ENCODE measurements around the gene RBM4. TPM values are rescaled to one million over a fixed set of nuclear protein-coding genes. Genes with fewer than 3 reads are reported as not detected.
"Not testable (repeated sequence)": the region's sequence is repeated elsewhere in the genome, so short reads cannot be mapped to it uniquely, and the experiment has no call there.

Gene RBM4
- total RNA-seq = 10 to 100 TPM; 53.5 to 83.9 (median 57.2) TPM

- H3K27me3 ChIP-seq = no peaks in the 10 kb centered on the region
- H3K4me3 ChIP-seq = peak within 1 kb of the TSS; percentile 75 to 91 (median 80)
- no peaks in the 10 kb centered on the region for H3K9me3 ChIP-seq
- peaks cover 0 to 26% (median 12%) of the 10 kb centered on the region in 3 donors for H3K36me3 ChIP-seq
- peak within 1 kb of the TSS; percentile 81 to 95 (median 90) for H3K27ac ChIP-seq
- TF ChIP-seq CTCF (IDR thresholded peaks at IDR 0.05) = peak in 1 of 5 experiments; percentile 49
- peak; percentile 15 to 99 for TF ChIP-seq EP300 (IDR thresholded peaks at IDR 0.05)
- peak; percentile 84 to 97 for TF ChIP-seq POLR2A (IDR thresholded peaks at IDR 0.05)
- 0% methylated on average over 61 to 62 of the region's 63 CpGs for WGBS, 2 donors
- H3K4me1 ChIP-seq = peaks cover 7 to 58% (median 44%) of the 10 kb centered on the region in 4 donors
- peak; percentile 93 to 98 for DNase-seq (ENCODE audit: low spot score in 2 of 2)
Observed at GRCh38 chr11:66638177-66639065, at the start of gene RBM4. Gene RBM4, plus strand, starts transcription at chr11:66638703. Its CDS starts 1,009 bp downstream, at chr11:66639712.

- not testable (repeated sequence) for H3K27ac ChIP-seq; H3K4me3 ChIP-seq; H3K27me3 ChIP-seq; H3K36me3 ChIP-seq; H3K9me3 ChIP-seq; DNase-seq (ENCODE audit: low spot score in 2 of 2)
- peaks cover 0 to 17% (median 16%) of the 10 kb centered on the region in 4 donors for H3K4me1 ChIP-seq
- WGBS, 2 donors = 53 to 78% methylated on average over 2 of the region's 2 CpGs
Observed at GRCh38 chr11:66589315-66589714, 49.2 kb upstream of the RBM4 start.

GRCh38 chr11:66589996-66590675, 48.4 kb upstream of the RBM4 start:
- no peak for DNase-seq (ENCODE audit: low spot score in 2 of 2)
- no peaks in the 10 kb centered on the region for H3K27me3 ChIP-seq

GRCh38 chr11:66591175-66591574, 47.3 kb upstream of the RBM4 start:
- Histone ChIP-seq H3K9me3 (no peaks in the 10 kb centered on the region), H3K27me3 (no peaks in the 10 kb centered on the region), H3K4me1 (peaks cover 0 to 34% (median 26%) of the 10 kb centered on the region in 4 donors), H3K27ac (no peak overlapping the region), H3K36me3 (no peaks in the 10 kb centered on the region), H3K4me3 (no peak overlapping the region)
- no peak for DNase-seq (ENCODE audit: low spot score in 2 of 2)
- no peak for TF ChIP-seq EP300 (IDR thresholded peaks at IDR 0.05)
- TF ChIP-seq CTCF (IDR thresholded peaks at IDR 0.05) = no peak
- TF ChIP-seq POLR2A (IDR thresholded peaks at IDR 0.05) = no peak
- WGBS, 2 donors = 86 to 88% methylated on average over 2 of the region's 2 CpGs

More at GRCh38 chr11:66589996-66590675, 48.4 kb upstream of the RBM4 start:
- Histone ChIP-seq H3K9me3 (no peaks in the 10 kb centered on the region), H3K36me3 (no peaks in the 10 kb centered on the region), H3K4me3 (no peak overlapping the region), H3K27ac (no peak overlapping the region), H3K4me1 (peaks cover 0 to 25% (median 21%) of the 10 kb centered on the region in 4 donors)
- TF ChIP-seq POLR2A (IDR thresholded peaks at IDR 0.05) (no peak), EP300 (IDR thresholded peaks at IDR 0.05) (no peak), CTCF (IDR thresholded peaks at IDR 0.05) (no peak)
- WGBS, 2 donors = 97 to 98% methylated on average over 7 of the region's 7 CpGs

GRCh38 chr11:66592457-66593302, 45.8 kb upstream of the RBM4 start, which contains the start of the genes CCDC87 and CCS:
Gene CCDC87, minus strand, starts transcription at chr11:66593063. Its CDS starts 48 bp downstream, at chr11:66593015.
Gene CCS, plus strand, starts transcription at chr11:66593185. Its CDS starts 77 bp downstream, at chr11:66593262.
- WGBS, 2 donors = 13 to 22% methylated on average over 40 to 63 of the region's 68 CpGs

More at GRCh38 chr11:66592457-66593302, 45.8 kb upstream of the RBM4 start, which contains the start of the genes CCDC87 and CCS:
- peaks cover 0 to 38% (median 26%) of the 10 kb centered on the region in 4 donors for H3K4me1 ChIP-seq
- peak within 1 kb of the TSS; percentile 33 to 89 (median 86) for H3K27ac ChIP-seq
- H3K9me3 ChIP-seq = no peaks in the 10 kb centered on the region
- peak within 1 kb of the TSS; percentile 37 to 74 (median 66) for H3K4me3 ChIP-seq
- no peaks in the 10 kb centered on the region for H3K27me3 ChIP-seq
- peak; percentile 95 to 97 for DNase-seq (ENCODE audit: low spot score in 2 of 2)
- TF ChIP-seq POLR2A (IDR thresholded peaks at IDR 0.05) = peak; percentile 79 to 91
- TF ChIP-seq EP300 (IDR thresholded peaks at IDR 0.05) = peak; percentile 98
- peak; percentile 56 to 90 (median 75) for TF ChIP-seq CTCF (IDR thresholded peaks at IDR 0.05)
- H3K36me3 ChIP-seq = no peaks in the 10 kb centered on the region

Measured in tibial nerve (tissue), 4 donors.